ENCODE results near the gene RASA3.
"Not testable (repeated sequence)": the region's sequence is repeated elsewhere in the genome, so short reads cannot be mapped to it uniquely, and the experiment has no call there.

Gene RASA3

DNA sequence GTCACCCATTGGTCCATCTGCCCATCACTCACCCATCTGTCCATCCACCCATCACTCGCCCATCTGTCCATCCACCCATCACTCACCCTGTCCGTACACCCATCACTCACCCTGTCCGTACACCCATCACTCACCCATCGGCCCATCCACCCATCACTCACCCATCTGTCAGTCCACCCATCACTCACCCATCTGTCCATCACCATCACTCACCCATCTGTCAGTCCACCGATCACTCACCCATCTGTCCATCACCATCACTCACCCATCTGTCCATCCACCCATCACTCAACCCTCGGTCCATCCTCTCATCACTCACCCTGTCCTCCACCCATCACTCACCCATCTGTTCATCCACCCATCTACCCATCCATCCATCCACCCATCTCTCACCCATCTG lies 143.6 kb downstream of the RASA3 start:
- DNase-seq (ENCODE audit: low read depth in 2 of 2): not testable (repeated sequence)

DNA sequence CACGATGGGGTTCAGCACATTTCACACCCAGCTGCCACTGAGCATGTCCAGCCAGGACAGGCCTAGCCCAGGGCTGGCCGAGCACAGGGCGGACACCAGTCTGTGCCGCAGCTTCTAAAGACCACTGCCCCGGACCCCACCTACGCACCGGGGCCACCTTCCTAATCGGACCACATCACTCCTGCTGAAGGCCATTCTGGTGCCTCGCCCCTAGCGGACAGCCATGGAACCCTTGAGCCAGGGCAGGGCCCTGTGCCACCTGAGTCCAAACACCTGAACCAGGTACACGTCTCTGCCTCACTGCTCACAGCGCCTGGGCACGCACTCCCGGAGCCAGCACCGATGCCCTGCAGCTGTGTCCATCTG lies 150.1 kb downstream of the RASA3 start:
- DNase-seq (ENCODE audit: low read depth in 2 of 2): no peak

DNA sequence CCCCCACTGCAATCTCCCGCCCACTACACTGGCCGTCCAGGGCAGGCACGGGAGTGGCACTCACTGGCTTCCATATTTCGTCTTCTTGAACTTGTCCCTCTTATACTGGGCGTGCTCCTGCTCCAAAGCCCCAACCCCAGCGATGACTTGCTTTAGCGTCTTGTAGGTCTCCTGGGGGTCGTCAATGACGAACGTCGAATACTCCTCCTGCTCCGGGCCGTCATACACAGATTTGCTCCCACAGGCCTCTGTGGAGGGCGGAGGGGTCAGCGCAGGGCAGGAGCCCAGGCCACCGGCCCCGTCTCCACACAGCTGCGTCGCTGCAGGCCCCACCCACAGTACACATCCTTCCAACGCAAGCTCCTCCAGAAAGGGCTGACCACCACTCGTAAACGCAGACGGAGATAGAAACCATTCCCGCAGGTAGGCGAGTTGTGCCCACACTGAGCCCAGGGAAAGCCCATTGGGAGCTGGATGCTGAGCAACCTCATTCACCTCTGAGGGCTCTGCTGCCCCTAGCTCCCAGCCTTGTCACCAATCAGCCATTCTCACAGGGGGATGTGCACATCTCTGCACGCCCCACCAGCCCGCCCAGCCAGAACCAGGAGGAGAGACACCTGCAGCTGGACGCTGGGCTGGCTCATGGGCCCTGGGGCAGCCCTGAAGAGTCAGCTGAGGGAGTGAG lies 150.7 kb downstream of the RASA3 start:
- no peak for DNase-seq (ENCODE audit: low read depth in 2 of 2)

DNA sequence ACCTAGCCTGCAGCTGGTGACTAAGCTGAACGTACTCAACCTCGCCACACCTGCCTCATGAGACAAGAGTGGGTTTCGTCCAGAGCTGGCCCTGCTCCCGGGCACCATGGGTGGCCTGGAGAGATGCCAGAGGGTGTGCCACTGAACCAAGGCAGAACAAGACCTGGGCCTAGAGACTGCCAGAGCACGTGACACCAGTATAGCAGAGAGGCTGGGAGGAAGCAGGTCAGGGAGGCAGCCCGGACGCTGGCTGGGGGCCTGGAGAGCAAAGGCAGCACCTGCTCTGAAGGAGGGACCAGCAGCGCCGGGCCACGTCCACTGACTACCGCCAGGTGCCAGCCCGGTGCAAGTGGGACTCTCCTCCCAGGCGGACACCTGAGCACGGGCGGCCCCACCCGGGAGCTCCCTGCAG lies 151.2 kb downstream of the RASA3 start:
- DNase-seq (ENCODE audit: low read depth in 2 of 2): no peak

DNA sequence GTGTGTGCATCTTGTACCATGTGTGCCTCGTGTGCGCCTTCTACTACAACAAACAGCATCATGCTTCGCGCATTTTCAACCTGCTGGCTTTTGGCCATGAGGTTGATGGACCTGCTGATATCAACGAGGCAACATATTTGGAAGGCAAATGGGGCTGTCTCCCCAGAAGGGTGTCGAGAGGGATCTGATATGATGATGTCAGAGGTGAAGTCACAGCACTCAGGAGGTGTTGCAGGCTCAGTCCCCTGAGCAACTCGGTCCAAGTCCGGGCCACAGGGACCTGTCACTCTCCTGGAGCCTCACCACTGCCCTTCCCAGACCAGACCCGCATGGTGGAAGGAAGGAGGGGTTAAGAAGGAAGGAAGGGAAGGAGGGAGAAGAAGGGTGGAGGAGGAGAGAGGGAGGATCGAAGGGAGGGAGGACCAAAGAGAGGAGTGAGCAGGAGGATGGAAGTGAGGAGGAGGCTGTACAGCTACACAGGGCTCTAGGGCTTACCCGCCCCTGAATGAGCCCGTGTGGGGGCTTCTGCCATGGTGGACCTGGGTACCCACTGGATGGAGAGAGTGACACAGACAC lies 151.8 kb downstream of the RASA3 start:
- DNase-seq (ENCODE audit: low read depth in 2 of 2): no peak

DNA sequence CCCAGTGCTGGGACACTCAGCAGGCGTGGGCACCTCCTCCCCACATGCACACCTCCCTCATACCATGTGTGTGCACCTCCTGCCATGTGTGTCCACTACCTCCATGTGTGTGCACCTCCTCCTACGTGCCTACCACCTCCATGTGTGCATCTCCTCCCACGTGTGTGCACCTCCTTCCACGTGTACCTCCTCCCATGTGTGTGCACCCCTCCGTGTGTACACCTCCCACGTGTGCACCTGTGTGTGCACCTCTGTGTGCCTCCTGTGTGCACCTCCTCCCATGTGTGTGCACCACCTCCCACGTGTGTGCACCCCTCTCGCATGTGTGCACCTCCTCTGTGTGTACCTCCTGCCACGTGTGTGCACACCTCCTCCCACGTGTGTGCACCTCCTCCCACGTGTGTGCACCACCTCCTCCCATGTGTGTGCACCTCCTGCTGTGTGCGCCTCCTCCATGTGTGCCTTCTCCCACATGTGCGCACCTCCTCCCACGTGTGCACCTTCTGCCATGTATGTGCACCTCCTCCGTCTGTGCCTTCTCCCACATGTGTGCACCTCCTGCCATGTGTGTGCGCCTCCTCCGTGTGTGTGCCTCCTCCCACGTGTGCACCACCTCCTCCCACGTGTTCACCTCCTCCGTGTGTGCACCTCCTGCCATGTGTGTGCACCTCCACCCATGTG lies 152.5 kb downstream of the RASA3 start:
- no peak for DNase-seq (ENCODE audit: low read depth in 2 of 2)

DNA sequence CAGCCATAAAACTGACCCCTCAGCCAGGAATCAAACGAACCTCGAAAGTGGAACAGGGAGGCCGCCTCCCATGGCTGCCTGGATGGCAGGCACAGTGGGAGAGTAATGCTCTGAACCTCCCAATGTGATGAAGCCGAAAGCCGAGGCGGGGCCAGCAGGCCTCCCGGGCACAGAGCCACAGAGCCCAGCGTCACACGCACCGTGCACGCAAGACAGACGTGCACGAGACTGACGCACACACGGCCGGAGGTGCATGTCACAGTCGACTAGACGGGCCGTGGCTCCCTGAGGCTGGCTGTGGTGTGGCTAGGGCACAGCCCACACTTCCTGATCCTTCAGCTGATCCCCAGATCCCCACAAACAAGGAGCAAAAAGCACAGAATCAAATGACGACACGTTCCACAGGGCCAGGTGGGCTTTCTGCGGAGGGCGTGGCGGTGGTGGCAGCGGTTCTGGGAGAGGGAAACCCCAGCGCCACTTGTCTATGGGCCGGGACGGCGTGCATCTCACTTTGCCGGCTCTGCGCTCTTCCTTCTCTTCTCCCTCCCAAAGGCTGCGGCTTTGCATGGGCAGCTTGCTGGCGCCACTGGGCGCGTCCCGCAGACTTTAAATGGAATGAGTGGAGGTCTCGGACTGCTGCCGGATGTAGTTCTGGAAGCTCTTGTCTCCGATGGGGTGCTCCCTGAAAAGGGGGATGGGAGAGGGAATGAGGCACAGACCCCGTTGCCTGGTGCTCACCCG lies 153.5 kb downstream of the RASA3 start:
- no peak for DNase-seq (ENCODE audit: low read depth in 2 of 2)

DNA sequence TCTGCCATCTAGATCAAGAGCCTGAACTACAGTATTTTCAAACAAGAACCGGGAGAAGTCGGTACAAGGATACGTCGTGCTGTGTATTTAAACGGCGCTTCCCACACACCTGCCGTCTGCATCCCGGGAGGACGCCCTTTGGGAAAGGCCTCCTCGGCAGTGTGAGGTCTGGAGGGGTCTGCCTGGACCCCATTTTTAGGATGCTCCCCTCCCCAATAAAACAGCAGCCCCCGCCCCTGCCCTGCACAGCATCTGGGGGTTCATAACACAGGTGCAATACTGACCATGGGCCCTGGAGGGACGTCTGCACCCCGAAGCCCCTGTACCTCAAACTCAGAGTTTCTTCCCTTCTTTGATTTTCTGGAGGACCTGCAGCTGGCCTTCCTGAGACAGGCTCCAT lies 154.4 kb downstream of the RASA3 start:
- DNase-seq (ENCODE audit: low read depth in 2 of 2): no peak

DNA sequence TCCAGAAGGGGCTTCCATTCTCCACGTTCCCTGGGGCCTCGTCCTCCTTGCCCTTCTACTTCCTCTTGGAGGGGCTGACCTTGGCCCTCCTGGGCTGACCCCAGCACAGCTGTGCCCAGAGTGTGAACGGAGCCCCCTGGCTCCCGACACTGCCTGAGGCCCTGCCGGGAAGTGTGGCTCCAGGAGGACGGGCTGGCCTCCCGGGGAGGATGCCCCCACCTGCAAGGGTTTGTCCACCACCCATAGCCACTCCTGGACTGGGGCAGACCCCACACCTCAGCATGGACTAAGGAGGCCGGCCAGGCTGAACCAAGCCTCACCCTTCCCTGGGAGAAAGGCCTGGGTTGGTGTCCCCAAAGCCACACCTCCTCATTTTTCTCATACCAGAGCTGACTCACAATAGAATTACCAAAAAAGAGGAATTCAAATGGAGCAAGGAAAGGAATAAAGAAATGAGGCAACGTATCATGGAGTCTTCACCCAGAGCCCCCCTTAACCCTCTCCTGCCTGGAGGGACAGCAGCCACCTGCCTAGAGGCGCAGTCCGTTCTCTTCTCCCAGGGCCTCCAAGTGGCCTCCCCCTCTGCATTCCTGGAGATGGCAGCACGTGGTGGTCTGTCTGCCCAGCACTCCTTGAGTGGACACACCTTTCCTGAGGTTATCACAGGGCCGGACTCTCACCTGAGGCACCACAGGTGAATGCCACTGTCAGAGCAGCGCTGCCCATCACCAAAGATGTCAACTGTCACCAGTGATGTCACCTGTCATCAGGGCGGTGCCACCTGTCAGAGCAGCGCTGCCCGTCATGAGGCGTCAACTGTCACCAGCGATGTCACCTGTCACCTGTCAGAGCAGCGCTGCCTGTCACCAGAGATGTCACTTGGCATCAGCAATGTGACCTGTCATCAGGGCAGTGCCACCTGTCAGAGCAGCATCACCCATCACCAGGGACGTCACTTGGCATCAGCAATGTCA lies 155.4 kb downstream of the RASA3 start:
- no peak for DNase-seq (ENCODE audit: low read depth in 2 of 2)

DNA sequence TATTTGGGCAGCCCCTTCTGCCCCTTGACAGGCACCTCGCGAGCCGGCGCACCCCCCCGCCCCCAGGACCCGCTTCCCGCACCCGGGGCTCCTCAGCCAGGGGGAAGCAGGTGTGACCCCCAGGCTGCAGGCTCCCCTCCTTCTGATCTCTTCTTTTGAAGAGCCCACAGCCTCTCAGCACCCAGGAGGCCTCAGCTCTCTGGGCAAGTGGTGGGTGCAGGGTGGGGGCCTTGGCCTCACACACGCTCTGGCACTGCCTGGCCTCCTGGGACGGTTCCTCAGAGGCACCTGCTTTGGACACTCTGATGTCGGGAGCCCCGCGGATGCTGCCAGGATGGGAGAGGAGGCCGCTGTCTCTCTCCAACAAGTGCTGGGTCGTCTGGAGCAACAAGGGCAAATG lies 157.0 kb downstream of the RASA3 start:
- DNase-seq (ENCODE audit: low read depth in 2 of 2): no peak

DNA sequence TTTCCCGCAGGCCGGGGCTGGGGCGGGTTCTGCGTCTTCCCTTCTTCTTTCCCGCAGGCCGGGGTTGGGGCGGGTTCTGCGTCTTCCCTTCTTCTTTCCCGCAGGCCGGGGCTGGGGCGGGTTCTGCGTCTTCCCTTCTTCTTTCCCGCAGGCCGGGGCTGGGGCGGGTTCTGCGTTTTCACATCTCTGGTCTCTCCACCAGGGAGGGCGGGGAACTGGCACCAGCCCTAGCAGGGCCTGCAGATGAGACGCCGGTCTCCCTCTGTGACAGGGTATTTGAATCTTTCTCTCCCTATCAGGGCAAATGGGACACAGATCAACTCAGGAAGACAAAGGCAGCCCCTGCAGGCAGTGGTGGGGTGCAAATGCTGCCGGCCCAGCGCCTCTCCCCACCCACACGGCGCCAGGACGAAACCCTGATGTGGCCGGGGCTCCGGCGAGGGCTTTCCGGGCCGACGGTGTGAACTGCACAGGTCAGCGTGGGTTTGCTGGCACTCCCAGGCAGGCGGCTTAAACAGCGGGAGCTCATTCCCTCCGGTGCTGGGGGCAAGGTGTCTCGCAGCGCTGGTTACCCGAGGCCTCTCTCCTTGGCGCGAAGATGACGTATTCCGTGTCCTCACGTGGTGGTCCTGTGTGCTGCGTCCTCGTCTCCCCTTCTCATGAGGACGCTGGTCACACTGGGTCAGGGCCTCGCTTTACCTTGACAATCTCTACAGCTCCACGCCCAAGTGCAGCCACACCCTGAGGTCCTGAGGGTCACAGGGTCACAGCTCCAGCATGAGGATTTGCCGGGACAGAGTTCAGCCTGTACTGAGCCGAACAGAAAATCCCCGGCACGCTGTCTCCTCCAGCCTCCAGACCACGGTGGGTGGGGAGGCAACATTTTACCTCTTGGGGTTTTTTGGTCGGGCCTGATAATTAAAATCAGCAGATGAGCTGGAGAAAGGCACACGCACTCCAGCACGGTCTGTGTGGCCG lies 157.8 kb downstream of the RASA3 start:
- DNase-seq (ENCODE audit: low read depth in 2 of 2): no peak

DNA sequence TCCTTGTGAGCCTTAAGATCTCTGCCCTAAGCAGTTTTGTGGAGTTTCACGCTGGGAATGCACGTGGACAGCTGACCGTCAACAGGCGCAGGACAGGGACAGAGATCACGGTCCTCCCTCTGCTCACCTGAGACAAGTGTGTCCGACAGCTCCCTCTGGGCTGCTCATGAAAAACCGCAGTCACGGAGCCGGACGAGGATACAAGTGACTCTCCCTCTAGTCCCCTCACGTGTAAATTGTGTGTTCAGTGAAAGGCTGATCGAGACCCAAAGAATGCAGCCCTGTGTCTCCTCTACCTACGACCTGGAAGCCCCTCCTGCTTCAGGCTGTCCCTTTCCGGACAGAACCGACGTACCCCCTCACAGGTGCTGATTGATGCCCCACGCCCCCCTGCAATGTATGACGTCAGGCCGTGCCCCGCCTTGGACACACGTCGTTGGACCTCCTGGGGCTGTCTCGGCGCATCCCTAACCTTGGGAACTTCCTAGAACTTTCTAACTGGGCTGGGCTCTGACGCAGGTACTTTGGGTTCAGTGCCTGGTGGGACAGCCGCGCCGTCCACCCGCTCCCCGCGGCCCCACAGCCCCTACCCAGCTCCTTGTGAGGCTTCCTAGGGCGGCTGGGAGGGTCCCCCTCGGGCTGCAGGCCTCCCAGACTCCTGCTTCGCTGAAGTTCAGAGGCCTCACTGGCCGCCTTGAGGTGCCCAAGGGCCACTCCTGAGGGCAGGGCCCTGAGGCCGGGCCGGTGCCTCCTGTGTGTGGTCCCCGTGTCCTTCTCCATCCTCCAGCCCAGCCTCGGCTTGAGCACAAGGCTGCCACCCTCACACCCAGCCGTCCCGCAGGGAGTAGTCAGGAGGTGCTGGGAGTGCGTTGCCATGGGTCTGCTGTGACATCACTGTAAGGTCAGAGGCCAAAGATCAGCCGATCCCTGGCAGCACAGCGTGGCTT lies 158.9 kb downstream of the RASA3 start, which contains the start of gene C13orf46:
TSS of gene C13orf46 (minus strand) at position 859 of the 947 bp plus-strand sequence. CDS start at position 780, 79 bp downstream.
- no peak for DNase-seq (ENCODE audit: low read depth in 2 of 2)

DNA sequence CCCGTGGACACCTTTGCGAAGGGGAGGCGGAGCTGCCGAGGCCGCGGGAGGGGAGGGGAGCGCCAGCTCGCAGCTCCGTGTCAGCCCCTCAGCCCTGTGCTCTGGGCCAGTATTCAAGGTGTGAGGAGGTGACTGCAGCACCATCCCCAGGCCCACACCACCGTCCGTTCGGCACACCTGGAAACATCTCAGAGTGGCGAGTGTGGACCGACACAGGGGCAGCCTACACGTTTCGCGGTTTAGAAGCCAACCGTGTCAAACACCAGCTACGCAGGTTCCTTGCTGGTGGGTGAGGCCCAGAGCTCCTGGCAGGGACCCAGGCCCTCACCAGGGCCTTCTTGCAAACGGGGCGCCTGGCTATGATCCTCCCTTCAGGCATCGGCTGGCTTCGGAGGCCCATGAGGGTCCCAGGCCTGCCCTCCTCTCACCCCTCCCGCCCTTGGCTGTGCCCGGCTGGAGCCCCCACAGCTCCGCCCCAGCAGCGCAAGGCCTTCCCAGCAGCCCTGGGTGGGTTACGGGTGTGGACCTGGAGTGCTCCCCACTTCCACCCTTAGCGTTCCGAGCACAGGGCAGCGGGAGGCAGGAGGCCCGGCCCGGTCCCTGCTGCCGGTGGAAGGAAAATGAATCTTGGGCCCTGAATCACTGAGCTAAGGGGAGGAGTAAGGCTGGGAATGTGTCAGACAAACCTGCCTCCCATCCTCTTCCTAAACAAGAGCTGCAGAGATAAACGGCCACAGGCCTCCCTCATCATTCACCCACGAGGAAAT lies 159.8 kb downstream of the RASA3 start:
- DNase-seq (ENCODE audit: low read depth in 2 of 2): no peak

DNA sequence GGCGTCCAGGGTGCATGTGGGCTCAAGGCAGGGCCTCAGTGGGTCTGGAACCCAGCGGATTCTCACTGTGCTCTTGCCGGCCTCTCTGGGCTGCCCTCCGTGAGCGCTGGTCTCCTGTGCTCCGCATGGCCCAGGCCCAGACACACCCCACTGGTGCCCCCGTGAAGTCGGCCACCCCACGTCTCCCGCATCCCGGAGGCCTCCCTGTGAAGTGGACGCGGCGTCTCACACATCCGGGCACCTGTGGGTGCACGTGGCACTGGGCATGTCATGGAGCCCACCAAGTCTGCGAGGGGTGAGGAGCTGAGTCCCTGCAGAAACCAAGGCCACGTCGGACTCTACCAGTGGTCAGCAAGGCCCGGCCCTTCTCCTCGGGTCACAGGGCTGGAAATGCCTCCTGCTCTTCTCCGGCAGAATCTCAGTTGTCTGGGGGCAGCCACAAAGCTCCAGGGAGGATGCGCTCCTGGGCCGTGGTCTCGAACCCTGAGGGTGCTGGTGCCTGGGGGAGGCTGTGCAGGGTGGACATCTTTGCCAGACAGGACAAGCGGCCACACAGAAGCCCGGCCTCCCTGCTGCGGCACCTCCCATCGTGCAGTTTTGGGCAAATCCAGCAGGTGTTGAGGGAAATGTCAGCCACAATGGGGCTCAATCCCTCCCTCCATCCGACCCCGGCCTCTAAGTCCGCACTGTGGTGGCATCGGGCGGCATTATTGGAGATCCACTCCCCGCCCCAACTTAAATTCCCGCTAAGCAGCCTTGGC lies 160.8 kb downstream of the RASA3 start:
- no peak for DNase-seq (ENCODE audit: low read depth in 2 of 2)

DNA sequence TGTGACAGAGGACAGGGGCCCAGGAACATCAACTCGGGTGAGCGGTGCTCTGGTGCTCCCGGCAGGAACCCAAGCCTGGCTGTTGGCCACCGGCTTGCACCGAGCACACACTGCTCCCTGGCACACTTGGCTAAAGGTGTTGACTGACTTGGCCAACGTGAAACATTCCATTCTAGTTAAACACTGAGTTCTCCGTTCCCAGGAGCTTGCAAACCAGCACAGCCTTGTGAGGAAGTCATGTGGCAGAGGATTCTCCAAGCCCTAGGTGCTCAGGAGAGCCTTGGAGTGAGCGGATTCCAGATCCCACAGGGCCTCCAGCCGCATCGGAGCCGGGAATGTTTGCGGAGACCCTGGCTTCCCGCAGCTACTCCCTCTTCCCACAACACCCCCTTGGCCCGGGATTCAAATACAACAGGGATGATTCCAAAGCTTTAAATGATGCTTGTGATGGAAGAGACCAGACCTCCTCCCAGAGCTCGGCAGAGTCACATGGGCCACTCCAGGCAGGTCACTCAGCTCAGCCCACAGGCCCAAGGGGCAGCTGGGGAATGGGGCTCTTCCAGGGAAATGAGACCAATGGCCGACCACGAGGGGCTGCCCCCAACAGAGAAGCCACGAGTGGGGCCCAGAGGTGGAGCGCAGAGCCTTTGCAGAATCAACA lies 161.5 kb downstream of the RASA3 start:
- DNase-seq (ENCODE audit: low read depth in 2 of 2): no peak

DNA sequence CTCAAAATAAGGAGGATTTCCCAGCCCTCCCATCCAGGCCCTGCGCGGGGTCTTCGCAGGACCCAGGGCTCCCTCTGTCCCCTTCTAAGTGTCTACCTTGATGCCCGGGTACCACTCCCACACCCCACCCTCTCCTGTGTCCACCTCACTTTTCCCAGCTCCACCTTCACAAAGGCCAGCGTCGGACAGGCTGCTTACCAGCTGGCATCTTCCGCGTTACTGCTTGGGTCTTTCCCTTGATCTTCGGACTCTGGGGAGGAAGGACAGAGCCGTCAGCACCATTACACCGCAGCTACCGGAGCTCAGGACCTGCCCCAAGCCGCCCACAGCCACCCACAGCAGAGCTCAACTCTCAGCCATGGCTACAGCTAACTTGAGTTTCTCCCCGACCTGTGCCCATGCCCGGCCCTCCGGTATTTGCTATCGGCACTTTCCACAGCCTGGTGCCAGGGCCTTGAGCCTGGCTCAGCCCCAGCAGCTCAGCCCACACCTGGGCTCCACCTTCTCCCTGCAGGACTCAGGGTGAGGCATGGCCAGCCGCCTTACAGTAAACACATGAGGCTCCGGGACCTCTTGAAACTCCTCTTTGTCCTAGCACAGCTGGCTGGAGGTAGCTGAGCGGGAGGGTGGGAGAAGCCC lies 162.3 kb downstream of the RASA3 start:
- no peak for DNase-seq (ENCODE audit: low read depth in 2 of 2)
